Keratinocyte (primary cell): ENCODE results near the gene NFKB2. TPM values are rescaled to one million over a fixed set of nuclear protein-coding genes. Genes with fewer than 3 reads are reported as not detected.

ENCODE experiments used
- DNase-seq: peaks from one replicate; pipeline ENCODE4 v3.0.0-alpha.2; 2011; ENCODE audit warnings: low read depth, missing footprints, low spot score
- FAIRE-seq: peaks from 2 replicates; lab custom pipeline; 2011; peaks lifted over from hg19 to GRCh38; lab: Jason Lieb, UNC
- H2AFZ ChIP-seq: 2 replicates; pipeline ENCODE4 v1.6.0; 2012; ENCODE audit warnings: low read length, control low read depth, inconsistent platforms; ENCODE audit not compliant: control insufficient read depth
- H3K27ac ChIP-seq: 2 replicates; pipeline ENCODE4 v1.5.1; 2011; ENCODE audit warnings: low read length; ENCODE audit not compliant: control insufficient read depth, insufficient read depth
- H3K27me3 ChIP-seq: 3 replicates; pipeline ENCODE4 v1.6.0; 2011; ENCODE audit warnings: low read length; ENCODE audit not compliant: control insufficient read depth, insufficient read depth; ENCODE audit errors: extremely low read depth
- H3K36me3 ChIP-seq, 2 experiments: 2 replicates in 1 of 2; 3 replicates in 1 of 2; pipeline ENCODE4 v1.5.1; 2011; ENCODE audit warnings: low read length in 2 of 2, mild to moderate bottlenecking in 1 of 2; ENCODE audit not compliant: control insufficient read depth in 2 of 2, insufficient read depth in 2 of 2; ENCODE audit errors: extremely low read depth in 1 of 2
- H3K4me1 ChIP-seq: 3 replicates; pipeline ENCODE4 v1.5.1; 2011; ENCODE audit warnings: low read length; ENCODE audit not compliant: control insufficient read depth, insufficient read depth; ENCODE audit errors: extremely low read depth
- H3K4me2 ChIP-seq: 3 replicates; pipeline ENCODE4 v1.6.0; 2011; ENCODE audit warnings: low read depth, low read length; ENCODE audit not compliant: control insufficient read depth, insufficient read depth; ENCODE audit errors: extremely low read depth
- H3K4me3 ChIP-seq, 3 experiments: fragments of 200-600 bp in 1 of 3; sonication (generic) in 1 of 3; 2 replicates in 2 of 3; 3 replicates in 1 of 3; pipeline ENCODE4 v1.5.1; 2011 to 2016; ENCODE audit warnings: low read length in 3 of 3, mild to moderate bottlenecking in 3 of 3, control low read depth in 2 of 3, inconsistent platforms in 1 of 3, low read depth in 1 of 3, mixed read lengths in 1 of 3, mixed run types in 1 of 3, moderate library complexity in 1 of 3; ENCODE audit not compliant: control insufficient read depth in 2 of 3, insufficient read depth in 2 of 3; ENCODE audit errors: extremely low read depth in 1 of 3
- H3K79me2 ChIP-seq: 2 replicates; pipeline ENCODE4 v1.6.0; 2012; ENCODE audit warnings: low read length; ENCODE audit not compliant: control insufficient read depth, insufficient read depth
- H3K9ac ChIP-seq: 3 replicates; pipeline ENCODE4 v1.6.0; 2011; ENCODE audit warnings: low read length; ENCODE audit not compliant: control insufficient read depth, insufficient read depth; ENCODE audit errors: extremely low read depth
- H3K9me1 ChIP-seq: 3 replicates; pipeline ENCODE4 v1.6.0; 2011; ENCODE audit warnings: low read length; ENCODE audit not compliant: control insufficient read depth, insufficient read depth; ENCODE audit errors: extremely low read depth
- H3K9me3 ChIP-seq: 2 replicates; pipeline ENCODE4 v1.5.1; 2012; ENCODE audit warnings: low read depth, low read length; ENCODE audit not compliant: control insufficient read depth
- H4K20me1 ChIP-seq: 3 replicates; pipeline ENCODE4 v1.6.0; 2011; ENCODE audit warnings: low read length; ENCODE audit not compliant: control insufficient read depth, insufficient read depth; ENCODE audit errors: extremely low read depth
- EZH2 ChIP-seq: IDR thresholded peaks from one replicate; pipeline ENCODE4 v1.6.1; 2012; ENCODE audit warnings: inconsistent platforms, mild to moderate bottlenecking, low read length, moderate library complexity
- dilution Hi-C: fragments of 300-500 bp; cut with MboI; formaldehyde crosslinking; loops from one replicate; pipeline ENCODE4 v1.7.0; 2020; ENCODE audit warnings: low sequenced_read_pairs; ENCODE audit not compliant: extremely low pct_ligation_motif_present
- polyA plus RNA-seq, 5 experiments: library from polyadenylated mRNA; depleted of rRNA in 3 of 5; stranded (reverse) in 3 of 5; stranded (forward) in 1 of 5; unstranded in 1 of 5; fragments of >200 nt; gene quantifications; 1 replicate in 1 of 5; 2 replicates in 3 of 5; 3 replicates in 1 of 5; pipeline versions ENCODE4 v1.2.1 to v1.2.3, GENCODE V29; 2011 to 2012; ENCODE audit warnings: missing spikeins in 2 of 5, low read depth in 1 of 5, low replicate concordance in 1 of 5
- TF ChIP-seq, protein P1 (sequence below), 3 experiments: IDR thresholded peaks in 1 of 3; conservative IDR thresholded peaks in 1 of 3; optimal IDR thresholded peaks in 1 of 3; 2 replicates in 2 of 3; 3 replicates in 1 of 3; pipeline versions ENCODE3 to v1.5.1; 2011; ENCODE audit warnings: low read length in 3 of 3, mild to moderate bottlenecking in 3 of 3, moderate library complexity in 2 of 3, control low read depth in 1 of 3, inconsistent platforms in 1 of 3; ENCODE audit not compliant: insufficient read depth in 2 of 3; ENCODE audit errors: extremely low read depth in 1 of 3

Gene NFKB2
- polyA plus RNA-seq, 1 donor (not counting 4 experiments of a cell fraction or from before 2014, with no cell fraction given): 14.8 TPM

DNA sequence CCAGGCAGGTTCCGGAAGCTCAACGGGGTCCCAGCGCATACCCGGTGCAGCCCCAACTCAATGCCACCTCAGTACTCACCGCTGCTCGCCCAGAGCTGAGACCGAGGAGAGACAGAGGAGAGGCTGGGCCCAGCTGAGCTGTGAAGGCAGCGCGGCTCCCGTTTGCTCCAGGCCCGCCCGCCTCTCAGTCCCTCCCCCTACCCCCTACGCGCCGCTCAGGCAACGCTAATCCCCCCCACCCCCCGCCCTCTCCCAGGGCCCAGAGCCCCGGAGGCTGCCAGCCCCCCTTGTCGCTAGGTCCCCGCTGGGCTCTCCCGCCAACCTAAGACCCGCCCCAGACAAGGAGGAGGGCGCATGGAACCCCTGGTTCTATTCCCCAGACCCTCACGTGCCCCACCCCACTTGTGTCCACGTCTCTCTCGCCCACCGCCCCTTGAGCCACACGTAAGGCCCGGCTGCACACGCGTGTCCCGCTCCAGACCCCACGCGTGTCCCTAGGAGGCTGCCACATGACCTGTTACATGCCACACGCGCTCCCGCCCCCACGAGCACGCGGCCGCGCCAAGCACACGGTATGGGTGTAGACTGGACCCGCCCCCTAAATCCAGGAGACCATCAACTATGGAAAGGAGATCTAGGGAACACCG, 23.2 kb downstream of the NFKB2 start, which contains the start of gene PSD:
Gene PSD (minus strand): TSS at position 164 of the 647 bp plus-strand sequence. CDS start 1,747 bp downstream, outside the sequence.
- no peaks in the 10 kb centered on the region for H4K20me1 ChIP-seq
- peak within 1 kb of the TSS; percentile 2 to 83 (median 65) for H3K4me3 ChIP-seq
- H3K4me1 ChIP-seq: peaks cover 29% of the 10 kb centered on the region
- H3K79me2 ChIP-seq: peaks cover 3% of the 10 kb centered on the region
- peaks cover 4 to 9% of the 10 kb centered on the region in 2 experiments for H3K36me3 ChIP-seq
- H3K27ac ChIP-seq: no peak within 1 kb of the TSS
- peak within 1 kb of the TSS; percentile 91 for H3K4me2 ChIP-seq
- no peak within 1 kb of the TSS for H2AFZ ChIP-seq
- H3K9ac ChIP-seq: no peak within 1 kb of the TSS
- H3K27me3 ChIP-seq: peaks cover 29% of the 10 kb centered on the region
- FAIRE-seq (no peak), DNase-seq (no peak)
- no peaks in the 10 kb centered on the region for H3K9me1 ChIP-seq
- H3K9me3 ChIP-seq: no peaks in the 10 kb centered on the region
- TF ChIP-seq EZH2: no peak
- TF ChIP-seq, protein P1, sequence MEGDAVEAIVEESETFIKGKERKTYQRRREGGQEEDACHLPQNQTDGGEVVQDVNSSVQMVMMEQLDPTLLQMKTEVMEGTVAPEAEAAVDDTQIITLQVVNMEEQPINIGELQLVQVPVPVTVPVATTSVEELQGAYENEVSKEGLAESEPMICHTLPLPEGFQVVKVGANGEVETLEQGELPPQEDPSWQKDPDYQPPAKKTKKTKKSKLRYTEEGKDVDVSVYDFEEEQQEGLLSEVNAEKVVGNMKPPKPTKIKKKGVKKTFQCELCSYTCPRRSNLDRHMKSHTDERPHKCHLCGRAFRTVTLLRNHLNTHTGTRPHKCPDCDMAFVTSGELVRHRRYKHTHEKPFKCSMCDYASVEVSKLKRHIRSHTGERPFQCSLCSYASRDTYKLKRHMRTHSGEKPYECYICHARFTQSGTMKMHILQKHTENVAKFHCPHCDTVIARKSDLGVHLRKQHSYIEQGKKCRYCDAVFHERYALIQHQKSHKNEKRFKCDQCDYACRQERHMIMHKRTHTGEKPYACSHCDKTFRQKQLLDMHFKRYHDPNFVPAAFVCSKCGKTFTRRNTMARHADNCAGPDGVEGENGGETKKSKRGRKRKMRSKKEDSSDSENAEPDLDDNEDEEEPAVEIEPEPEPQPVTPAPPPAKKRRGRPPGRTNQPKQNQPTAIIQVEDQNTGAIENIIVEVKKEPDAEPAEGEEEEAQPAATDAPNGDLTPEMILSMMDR (optimal IDR thresholded peaks at IDR 0.05 in 1 of 3, IDR thresholded peaks at IDR 0.05 in 1 of 3, conservative IDR thresholded peaks at IDR 0.05 in 1 of 3; ENCODE audit: extremely low read depth in 1 of 3, insufficient read depth in 2 of 3, low read length in 3 of 3): no peak
- dilution Hi-C loops: no loop called here

DNA sequence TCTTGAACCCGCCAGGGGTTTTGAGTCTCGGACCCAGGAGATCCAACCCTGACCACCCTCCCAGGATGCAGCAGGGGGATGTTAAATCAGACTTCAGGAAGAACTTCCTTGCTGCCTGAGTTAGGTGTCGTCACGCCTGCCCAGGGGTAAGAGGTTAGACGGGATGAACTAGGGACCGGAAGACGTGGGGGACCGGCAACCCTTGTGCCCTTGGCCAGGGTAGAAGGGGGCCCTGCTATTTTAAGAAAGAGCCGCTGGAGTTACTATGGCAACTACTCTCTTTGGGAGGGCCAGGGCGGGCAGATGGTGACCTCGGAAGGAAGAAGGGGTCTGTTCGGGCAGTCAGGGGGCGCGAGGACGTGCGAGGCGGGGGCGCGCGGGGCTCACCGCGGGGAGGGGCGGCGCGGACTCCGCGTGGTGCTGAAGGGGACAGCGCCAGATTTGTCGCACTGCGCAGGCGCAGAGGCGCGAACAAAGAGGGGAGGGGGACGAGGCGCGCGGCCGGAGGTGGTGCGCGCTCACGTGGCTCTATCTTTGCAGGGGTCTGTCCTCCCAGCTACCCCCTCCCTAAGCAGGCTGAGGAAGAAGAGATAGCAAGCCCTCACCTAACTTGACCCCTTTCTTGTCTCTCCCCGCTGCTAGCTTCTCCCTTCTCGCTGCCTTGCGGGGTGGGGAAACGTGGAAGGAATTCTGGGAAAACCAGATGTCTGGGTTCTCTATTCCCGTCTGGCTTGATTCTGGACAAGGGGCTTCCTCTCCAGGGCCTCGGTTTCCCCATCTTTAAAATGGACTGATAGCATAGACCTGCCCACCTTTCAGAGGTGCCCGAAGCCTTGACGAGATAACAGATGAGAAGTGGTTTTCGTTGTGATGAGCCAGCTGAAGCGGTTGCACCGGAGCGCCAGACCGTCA, 24.0 kb downstream of the NFKB2 start:
- no peak overlapping the region for H3K27ac ChIP-seq
- no peaks in the 10 kb centered on the region for H3K9me3 ChIP-seq
- TF ChIP-seq, protein P1 (optimal IDR thresholded peaks at IDR 0.05 in 1 of 3, IDR thresholded peaks at IDR 0.05 in 1 of 3, conservative IDR thresholded peaks at IDR 0.05 in 1 of 3; ENCODE audit: extremely low read depth in 1 of 3, insufficient read depth in 2 of 3, low read length in 3 of 3): no peak
- TF ChIP-seq EZH2: peak; percentile 57
- peak overlapping the region; percentile 65 to 83 (median 71) for H3K4me3 ChIP-seq
- peaks cover 29% of the 10 kb centered on the region for H3K4me1 ChIP-seq
- H3K79me2 ChIP-seq: peaks cover 3% of the 10 kb centered on the region
- H3K4me2 ChIP-seq: peak overlapping the region; percentile 91
- H3K27me3 ChIP-seq: peaks cover 26% of the 10 kb centered on the region
- FAIRE-seq (no peak), DNase-seq (no peak)
- no peak overlapping the region for H2AFZ ChIP-seq
- peaks cover 4 to 12% of the 10 kb centered on the region in 2 experiments for H3K36me3 ChIP-seq
- no peaks in the 10 kb centered on the region for H4K20me1 ChIP-seq
- no peaks in the 10 kb centered on the region for H3K9me1 ChIP-seq
- no peak overlapping the region for H3K9ac ChIP-seq
- dilution Hi-C loops: no loop called here
